HG03521 (cell line): ENCODE results near the gene TRIM37.
"Not testable (repeated sequence)": the region's sequence is repeated elsewhere in the genome, so short reads cannot be mapped to it uniquely, and the experiment has no call there.

Experiments
- ATAC-seq: cut with Tn5 transposase; IDR thresholded peaks from one replicate; pipeline ENCODE4 v1.9.1; 2021; ENCODE audit warnings: mild to moderate bottlenecking, moderate library complexity; ENCODE audit not compliant: unreplicated experiment

The TRIM37 gene, protein sequence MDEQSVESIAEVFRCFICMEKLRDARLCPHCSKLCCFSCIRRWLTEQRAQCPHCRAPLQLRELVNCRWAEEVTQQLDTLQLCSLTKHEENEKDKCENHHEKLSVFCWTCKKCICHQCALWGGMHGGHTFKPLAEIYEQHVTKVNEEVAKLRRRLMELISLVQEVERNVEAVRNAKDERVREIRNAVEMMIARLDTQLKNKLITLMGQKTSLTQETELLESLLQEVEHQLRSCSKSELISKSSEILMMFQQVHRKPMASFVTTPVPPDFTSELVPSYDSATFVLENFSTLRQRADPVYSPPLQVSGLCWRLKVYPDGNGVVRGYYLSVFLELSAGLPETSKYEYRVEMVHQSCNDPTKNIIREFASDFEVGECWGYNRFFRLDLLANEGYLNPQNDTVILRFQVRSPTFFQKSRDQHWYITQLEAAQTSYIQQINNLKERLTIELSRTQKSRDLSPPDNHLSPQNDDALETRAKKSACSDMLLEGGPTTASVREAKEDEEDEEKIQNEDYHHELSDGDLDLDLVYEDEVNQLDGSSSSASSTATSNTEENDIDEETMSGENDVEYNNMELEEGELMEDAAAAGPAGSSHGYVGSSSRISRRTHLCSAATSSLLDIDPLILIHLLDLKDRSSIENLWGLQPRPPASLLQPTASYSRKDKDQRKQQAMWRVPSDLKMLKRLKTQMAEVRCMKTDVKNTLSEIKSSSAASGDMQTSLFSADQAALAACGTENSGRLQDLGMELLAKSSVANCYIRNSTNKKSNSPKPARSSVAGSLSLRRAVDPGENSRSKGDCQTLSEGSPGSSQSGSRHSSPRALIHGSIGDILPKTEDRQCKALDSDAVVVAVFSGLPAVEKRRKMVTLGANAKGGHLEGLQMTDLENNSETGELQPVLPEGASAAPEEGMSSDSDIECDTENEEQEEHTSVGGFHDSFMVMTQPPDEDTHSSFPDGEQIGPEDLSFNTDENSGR

DNA sequence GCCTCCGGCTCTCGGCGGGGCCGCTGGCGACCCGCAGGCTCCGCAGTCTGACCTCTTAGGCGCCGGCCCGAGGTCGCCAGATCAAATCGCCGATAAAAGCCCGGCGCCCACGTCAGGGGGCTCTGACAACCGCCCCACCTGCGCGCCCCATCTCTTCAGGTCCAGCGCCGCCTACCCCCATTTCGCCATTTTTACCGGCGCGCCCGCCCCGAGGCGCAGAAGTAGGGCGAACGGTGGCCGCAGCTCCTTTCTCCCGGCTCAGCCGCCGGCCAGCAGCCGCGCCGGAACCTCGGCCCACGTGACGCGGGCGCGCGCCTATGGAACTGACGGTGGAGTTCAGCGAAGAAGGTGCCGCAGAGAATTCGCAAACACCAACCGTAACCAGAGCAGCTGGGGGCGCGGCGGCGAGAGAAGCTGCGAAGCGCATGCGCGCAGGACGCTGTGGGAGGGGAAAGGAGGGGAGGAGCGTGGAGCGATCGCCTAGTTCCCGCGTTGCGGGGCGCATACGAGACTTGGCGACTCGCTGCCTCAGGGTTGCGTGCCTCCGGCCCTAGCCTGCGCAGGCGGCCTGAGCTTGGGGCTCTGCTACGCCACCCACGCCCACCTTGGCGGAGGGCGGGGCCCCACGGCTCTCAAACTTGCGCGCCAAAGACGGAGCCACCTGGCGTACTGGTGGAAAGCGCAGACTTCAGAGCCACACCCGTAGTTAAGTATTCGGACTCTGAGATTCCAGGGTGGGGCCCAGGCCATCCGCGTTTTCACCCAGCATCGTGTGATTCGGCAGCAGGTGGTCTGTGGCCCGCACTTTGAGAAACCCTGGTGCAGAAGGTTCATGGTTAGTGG, at the start of gene TRIM37:
TRIM37 (minus strand) TSS at position 418 of the 843 bp plus-strand sequence. CDS start 419 bp downstream, outside the sequence.
- peak; percentile 94 for ATAC-seq

DNA sequence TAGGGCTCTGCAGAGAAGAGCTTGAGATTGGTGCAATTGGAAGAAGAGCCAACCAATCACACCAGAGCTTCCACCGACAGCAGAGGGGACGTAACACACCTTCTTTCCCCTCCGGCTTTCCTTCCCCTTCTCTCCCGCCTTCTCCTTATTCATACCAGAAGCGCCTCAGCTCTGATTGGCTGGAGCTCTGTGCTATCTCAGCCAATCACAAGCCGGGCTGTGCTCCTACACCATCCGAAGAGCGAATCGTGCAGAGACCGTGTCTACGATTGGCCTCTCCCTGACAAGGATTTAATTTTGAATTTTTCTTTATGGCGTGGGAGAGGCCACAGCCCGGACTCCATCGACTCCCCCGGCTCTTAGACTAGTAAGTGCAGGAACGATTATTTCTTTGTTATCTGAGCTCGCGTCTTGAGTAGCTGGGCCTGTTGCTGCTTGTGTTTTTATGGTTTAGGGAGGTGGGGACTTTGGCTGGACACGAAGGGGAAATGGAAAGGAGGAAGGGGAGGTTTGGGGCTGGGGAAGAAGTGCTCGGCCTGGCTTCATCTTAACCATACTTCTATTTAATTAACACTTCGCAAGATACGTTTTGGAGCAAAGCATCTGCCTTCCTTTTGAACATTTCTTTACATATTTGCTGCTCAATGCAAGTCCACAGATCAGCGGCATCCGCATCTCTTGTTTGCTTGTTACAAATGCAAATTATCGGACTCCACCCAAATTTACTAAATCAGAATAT, 48.9 kb upstream of the TRIM37 start, which contains the start of gene PRR11:
PRR11 (plus strand) TSS at position 308 of the 739 bp plus-strand sequence. CDS start 14,007 bp downstream, outside the sequence.
- ATAC-seq = peak; percentile 82

DNA sequence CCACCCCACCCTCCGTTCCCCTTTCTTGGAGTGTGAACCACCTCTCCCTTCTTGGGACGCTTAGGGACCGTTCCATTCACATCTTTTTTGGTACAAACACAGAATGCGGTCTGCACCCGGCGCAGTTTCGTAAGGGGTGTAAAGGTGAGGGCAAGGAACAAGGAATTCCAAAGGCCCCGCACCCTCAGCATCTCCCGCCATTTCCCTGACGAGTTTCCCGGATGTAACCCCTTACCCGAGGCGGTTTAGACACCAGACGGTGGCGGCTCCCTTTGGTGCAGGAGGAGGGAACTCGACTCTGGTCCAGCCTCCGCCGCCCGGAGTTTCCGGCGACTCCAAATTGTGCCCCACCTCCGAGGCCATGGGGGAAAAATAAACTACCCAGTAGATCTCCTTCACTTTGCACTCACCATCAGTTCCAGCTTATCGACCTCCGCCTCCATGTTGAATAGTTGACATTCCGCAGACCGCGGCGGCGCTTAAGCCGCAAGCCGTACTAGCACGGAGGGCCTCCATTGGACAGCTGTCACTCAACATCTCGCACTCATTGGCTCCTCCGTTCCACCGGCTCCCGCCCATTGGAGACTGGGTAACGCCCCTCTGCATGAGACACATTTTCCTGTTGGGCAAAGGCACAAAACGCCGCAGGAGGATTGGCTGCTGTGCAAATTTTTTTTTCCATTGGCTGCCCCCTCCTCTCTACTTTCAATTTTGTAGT, 48.2 kb upstream of the TRIM37 start, which contains the start of gene SKA2:
SKA2 (minus strand) TSS at position 466 of the 718 bp plus-strand sequence; CDS start at position 443, 23 bp downstream.
- ATAC-seq = peak; percentile 74

DNA sequence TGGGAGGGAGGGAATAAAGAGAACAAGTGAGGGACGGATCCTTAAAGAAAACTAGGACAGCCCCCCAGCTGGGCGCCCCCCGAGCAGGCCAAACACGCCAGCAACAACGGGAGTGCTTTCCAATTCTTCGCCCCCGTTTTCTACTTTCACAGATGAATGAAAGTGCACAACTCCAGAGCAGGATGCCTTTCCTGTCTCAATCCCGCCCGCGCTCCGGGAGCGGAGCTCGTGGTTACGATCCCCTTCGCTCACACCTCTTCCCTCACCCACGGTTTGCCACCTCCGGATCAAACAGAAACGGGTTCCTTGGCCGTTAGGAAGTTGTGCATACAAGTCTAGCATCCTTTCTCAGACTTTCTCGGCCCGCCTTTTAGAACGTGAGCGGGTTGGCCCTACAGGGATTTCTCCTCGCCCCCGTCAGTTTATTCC, 47.6 kb upstream of the TRIM37 start:
- no peak for ATAC-seq

DNA sequence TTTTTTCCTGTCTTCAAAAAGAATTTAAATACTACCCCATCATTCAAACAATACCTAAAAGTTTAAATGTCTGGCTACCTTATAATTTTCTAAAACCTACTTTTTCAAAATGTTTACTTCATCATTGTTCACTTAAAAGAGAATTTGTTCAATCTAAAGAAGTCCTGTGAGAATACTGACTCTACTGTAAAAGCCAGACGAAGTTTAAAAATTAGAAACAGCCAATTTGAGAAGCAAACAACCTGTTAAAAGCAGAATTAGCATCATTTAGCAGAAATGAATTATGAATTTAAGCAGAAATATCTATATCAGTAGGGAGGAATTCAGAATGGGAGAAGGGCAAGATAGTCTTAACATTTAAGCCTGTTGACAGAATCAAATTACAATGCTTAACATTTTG, 46.2 kb upstream of the TRIM37 start:
- no peak for ATAC-seq

DNA sequence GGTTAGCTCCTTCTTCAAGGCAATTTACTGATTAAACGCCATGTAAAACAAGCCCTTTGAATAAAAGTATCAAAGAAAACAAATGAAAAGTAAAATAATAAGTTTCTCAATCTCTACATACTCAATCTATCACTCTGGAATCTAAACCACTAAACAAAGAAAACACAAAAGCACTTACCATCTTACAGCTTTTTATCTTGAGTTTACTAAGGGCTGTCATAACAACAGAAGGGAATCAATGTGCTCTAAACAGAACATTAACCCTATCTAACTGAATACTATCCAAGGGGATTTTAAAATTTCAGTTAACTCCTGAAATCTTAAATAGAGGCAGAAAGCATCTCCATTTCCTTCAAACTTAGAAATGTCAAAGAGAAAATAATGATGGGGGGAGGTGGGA, 44.9 kb upstream of the TRIM37 start:
- no peak for ATAC-seq

DNA sequence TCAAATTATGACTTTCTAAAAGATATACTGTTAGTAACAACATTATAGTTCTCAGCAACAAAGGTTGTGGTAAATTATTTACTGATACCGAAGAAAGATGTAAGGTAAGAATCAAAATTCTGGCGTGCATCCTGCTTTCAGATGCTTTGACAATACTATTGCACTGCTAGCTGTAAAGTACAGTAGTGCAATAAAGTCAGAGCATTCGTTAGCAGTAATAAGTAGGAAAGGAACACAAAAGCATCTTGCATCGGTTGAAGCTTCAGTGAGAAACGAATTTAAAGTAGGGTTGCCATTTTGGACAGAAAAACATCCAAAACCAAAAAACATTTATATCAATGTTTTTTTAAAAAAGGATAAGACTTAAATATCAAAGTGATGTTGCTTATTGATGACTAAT, 44.3 kb upstream of the TRIM37 start:
- ATAC-seq = no peak

DNA sequence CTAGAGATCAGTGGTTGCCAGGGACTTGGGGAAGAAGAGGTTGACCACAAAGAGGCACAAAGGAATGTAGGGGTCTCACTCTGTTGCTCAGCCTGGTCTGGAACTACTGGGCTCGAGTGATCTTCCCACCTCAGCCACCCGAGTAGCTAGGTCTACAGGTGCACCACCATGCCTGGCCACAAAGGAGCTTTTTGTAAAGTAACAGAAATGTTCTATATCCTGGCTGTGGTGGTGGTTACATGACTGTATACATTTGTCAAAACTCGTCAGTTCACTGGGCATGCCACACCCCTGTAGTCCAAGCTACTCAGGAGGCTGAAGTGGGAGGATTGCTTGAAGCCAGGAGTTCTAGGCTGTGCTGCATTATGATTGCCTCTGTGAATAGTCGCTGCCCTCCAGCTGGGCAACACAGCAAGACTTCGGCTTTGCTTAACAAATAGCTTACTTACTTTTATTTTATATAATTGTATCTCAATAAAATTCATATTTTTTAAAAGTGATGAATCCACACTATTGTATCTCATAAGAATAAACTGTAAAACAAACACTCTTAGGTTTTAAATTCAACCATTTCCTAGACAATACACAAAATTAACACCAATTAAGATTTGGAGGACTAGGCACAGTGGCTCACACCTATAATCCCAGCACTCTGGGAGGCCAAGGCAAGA, 43.3 kb upstream of the TRIM37 start:
- ATAC-seq = no peak

DNA sequence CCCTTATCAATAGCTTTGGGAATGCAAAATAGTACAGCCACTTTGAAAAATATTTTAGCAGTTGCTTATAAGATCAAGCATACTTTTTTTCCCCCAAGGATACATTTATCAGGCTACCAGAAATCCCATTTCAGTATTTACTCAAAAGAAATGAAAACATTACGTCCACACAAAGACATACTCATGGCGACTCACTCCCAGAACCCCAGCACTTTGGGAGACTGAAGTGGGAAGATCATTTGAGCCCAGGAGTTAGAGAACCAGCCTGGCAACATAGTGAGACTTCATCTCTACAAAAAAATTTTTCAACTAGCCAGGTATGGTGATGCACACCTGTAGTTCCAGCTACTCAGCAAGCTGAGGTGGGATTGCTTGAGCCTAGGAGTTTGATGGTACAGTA, 42.4 kb upstream of the TRIM37 start:
- ATAC-seq = no peak

DNA sequence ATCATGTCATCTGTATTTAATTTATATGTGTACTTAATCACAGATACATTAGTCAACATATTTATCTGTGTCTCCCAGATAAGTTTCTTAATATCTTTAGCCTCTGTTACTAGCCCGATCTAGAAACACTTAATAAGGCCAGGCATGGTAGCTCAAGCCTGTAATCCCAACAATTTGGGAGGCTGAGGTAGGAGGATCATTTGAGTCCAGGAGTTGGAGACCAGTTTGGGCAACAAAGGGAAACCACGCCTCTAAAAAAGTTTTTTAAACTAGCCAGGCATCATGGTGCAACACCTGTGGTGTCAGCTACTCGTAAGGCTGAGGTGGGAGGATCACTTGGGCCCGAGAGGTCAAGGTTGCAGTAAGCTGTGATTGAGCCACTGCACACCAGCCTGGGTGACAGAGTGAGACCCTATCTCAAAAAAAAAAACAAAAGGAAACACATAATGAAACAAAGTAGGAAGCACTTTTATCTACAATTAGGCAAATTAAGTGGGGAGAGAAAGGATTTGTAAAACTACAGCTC, 39.0 kb upstream of the TRIM37 start:
- ATAC-seq = no peak

DNA sequence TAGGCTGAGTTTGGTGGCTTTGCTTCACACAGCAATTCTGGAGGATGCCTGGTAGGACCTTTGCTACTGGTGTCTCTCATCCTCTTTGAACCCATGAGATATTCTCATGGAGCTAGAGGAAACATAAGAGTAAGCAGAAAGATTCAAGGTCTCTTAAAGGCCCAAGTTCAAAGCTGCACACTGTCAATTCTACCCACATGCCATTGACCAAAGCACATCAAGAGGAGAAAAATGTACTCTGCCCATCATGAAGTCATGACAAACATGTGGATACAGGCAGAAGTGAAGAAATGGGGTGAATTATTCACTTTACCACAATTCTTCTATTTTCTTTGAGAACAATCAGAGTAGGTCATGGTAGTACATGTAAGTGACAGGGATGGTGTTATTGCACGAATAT, 35.2 kb upstream of the TRIM37 start:
- no peak for ATAC-seq

DNA sequence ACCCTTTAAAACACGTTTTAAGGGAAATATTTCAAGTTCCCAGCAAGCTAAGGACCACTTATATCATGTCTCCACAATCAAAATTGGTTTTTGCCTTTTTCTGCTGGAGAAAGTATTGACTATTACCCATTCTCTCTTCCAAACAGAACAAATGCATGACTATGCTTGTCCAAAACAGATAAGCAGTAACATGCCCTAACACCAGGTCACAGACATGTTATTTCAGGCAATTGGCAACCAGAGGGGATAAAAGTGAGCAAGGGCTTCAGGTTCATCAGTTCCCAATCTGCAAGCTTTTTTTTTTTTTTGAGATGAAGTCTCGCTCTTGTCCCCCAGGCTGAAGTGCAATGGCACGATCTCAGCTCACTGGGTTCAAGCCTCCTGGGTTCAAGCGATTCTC, 33.3 kb upstream of the TRIM37 start:
- no peak for ATAC-seq

DNA sequence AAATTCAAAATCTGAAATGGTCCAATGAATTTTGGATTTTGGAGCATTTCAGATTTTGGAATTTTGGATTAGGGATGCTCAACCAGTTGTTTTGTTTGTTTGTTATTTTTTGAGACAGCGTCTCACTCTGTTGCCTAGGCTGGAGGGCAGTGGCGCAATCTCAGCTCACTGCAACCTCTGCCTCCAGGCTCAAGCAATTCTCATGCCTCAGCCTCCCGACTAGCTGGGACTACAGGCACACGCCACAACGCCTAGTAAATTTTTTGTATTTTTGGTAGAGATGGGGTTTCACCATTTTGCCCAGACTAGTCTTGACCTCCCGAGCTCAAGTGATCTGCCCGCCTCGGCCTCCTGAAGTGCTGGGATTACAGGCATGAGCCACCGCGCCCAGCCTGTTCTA, 31.7 kb upstream of the TRIM37 start:
- ATAC-seq = not testable (repeated sequence)

DNA sequence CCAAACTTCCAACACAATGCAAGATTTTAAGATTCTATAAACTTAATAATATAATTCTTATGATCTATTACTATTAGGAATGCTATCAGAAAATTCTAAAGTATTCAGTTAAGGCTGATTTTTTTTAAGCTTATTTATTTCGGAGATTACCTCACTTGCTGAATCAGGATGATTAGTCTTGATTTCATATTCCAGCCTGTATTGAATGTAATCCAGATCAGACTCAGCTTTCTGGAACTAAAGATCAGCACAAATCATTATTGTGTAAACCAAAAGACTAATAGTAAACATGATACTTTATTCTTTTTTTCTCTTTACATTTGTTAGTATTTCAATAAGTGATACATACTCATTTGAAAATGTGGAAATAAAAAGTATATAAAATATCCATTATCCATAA, 24.5 kb upstream of the TRIM37 start:
- no peak for ATAC-seq

DNA sequence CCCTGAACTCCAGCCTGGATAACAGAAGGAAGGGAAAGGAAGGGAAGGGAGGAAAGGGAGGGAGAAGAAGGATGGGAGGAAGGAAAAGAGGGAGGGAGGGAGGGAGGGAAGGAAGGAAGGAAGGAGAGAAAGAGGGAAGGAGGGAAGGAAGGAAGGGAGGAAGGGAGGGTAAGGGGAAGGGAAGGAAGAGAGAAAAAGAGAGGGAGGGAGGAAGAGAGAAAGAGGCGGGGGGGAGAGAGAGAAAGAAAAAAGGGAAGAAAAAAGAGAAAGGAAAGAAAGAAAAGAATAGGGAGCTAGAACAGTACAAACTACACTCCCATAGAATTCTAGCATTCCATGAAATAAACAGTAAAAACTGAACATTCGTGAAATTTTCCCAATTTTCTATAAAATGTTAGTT, 23.1 kb upstream of the TRIM37 start:
- ATAC-seq = no peak

DNA sequence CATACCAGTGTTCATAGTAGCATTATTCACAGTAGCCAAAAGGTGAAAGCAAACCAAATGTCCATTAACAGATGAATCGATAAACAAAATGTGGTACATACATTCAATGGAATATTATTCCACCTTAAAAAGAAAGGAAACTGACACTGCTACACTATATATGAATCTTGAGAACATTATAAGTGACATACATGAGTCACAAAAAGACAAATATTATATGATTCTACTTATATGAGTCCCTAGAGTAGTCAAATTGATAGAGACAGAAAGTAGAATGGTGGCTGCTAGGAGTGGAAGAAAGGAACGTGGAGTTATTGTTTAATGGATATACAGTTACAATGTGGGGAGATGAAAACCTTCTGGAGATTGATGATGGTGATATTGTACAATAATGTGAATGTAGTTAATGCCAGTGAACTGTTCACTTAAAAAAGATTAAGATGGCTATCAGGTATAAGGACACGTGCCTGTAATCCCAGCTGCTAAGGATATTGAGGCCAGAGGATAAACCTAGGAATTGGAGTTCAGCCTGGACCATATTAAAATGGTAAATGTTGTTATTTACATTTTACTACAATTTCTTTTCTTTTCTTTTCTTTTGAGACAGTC, 20.2 kb upstream of the TRIM37 start:
- no peak for ATAC-seq

DNA sequence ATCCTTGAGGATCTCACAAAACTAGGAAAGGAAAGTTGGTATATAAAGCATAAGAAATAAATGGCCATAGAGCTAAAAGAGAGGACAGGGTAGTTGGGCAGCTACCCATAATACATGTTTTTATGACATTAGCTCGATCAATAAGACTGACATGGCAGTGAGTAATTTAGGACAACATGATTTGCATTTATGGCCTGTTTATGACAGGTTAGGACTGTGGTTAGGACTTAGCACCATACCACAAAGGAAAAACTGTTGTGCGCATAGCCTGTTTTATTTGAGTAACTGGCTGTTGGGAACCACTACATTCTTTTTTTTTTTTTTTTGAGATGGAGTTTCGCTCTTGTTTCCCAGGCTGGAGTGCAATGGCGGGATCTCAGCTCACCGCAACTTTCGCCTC, 18.0 kb upstream of the TRIM37 start:
- ATAC-seq = no peak

DNA sequence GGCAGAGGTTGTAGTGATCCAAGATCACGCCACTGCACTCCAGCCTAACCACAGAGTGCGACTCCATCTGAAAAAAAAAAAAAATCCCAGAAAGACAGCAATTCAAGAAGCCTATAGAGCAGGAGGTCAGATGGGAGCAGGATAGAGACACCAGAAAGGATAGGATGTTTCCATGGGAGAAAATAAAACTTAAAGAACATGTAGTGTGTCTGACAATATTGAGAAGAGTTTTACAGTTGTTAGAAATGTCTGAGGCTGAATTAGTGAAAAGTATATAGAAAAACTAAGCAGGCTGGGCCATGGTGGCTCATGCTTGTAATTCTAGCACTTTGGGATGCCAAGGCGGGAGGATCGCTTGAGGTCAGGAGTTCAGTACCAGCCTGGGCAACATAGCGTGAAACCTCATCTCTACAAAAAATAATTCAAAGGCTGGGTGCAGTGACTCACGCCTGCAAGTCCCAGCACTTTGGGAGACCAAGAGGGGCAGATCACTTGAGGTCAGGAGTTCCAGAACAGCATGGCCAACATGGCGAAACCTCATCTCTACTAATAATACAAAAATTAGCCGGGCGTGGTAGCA, 15.3 kb upstream of the TRIM37 start:
- no peak for ATAC-seq
